IMR-90 (cell line): ENCODE measurements around the gene DDR1. TPM values are rescaled to one million over a fixed set of nuclear protein-coding genes. Genes with fewer than 3 reads are reported as not detected.

Experiments used
- ATAC-seq: fragments of 200-7000 bp; cut with Tn5 transposase; 2 replicates; pipeline ENCODE4 v1.9.1; 2020; ENCODE audit warnings: low read depth, mild to moderate bottlenecking, moderate library complexity
- BruUV-seq: library from RNA; stranded (reverse); fragments of 400-500 nt; replicated peaks from 2 replicates; lab custom pipeline; 2021; lab: Mats Ljungman, UMichigan
- CTCF ChIA-PET: fragments of 300-600 bp; formaldehyde crosslinking; extraction: SDS; loops from one replicate; lab custom pipeline; 2021; ENCODE audit warnings: antibody characterized with exemption; lab: Yijun Ruan, JAX
- POLR2A ChIA-PET: fragments of 300-600 bp; sonication (Branson Sonifier 250); formaldehyde crosslinking; loops from one replicate; lab custom pipeline; 2022; ENCODE audit warnings: antibody characterized with exemption; ENCODE audit not compliant: unreplicated experiment; lab: Charles Lee
- DNase-seq: peaks from one replicate; pipeline ENCODE4 v3.0.0; 2013
- H2AFZ ChIP-seq: replicated peaks from 2 replicates; pipeline ENCODE3; 2013; ENCODE audit warnings: low read length, mild to moderate bottlenecking; ENCODE audit not compliant: poor library complexity
- H2AK5ac ChIP-seq: 2 replicates; pipeline ENCODE4 v1.6.1; 2013; ENCODE audit warnings: low read depth, low read length, inconsistent platforms
- H2AK9ac ChIP-seq: replicated peaks from 2 replicates; pipeline ENCODE3; 2013; ENCODE audit warnings: mild to moderate bottlenecking, low read depth, low read length, moderate library complexity; ENCODE audit not compliant: poor library complexity
- H2BK120ac ChIP-seq: 2 replicates; pipeline ENCODE4 v1.6.1; 2013; ENCODE audit warnings: low read depth, low read length, inconsistent platforms
- H2BK15ac ChIP-seq: 3 replicates; pipeline ENCODE4 v1.6.1; 2013; ENCODE audit warnings: low read depth, low read length, inconsistent platforms
- H2BK20ac ChIP-seq: 2 replicates; pipeline ENCODE4 v1.6.1; 2013; ENCODE audit warnings: low read depth, mild to moderate bottlenecking, inconsistent platforms, low read length, moderate library complexity
- H2BK5ac ChIP-seq: 2 replicates; pipeline ENCODE4 v1.6.1; 2013; ENCODE audit warnings: mild to moderate bottlenecking, low read depth, low read length, inconsistent platforms; ENCODE audit not compliant: poor library complexity, severe bottlenecking
- H3K14ac ChIP-seq: replicated peaks from 2 replicates; pipeline ENCODE4 v1.6.1; 2013; ENCODE audit warnings: low read depth, low read length, inconsistent platforms
- H3K18ac ChIP-seq: 2 replicates; pipeline ENCODE4 v1.6.1; 2013; ENCODE audit warnings: low read depth, low read length, control low read depth
- H3K23ac ChIP-seq: 2 replicates; pipeline ENCODE4 v1.6.1; 2013; ENCODE audit warnings: low read depth, low read length, inconsistent platforms
- H3K27ac ChIP-seq: 2 replicates; pipeline ENCODE4 v1.5.1; 2013; ENCODE audit warnings: mild to moderate bottlenecking, control low read depth, low read length; ENCODE audit not compliant: insufficient read depth
- H3K27me3 ChIP-seq: 2 replicates; pipeline ENCODE4 v1.6.1; 2013; ENCODE audit warnings: low read length; ENCODE audit not compliant: control insufficient read depth, insufficient read depth
- H3K36me3 ChIP-seq: 2 replicates; pipeline ENCODE4 v1.6.1; 2013; ENCODE audit warnings: low read length, mixed read lengths; ENCODE audit not compliant: control insufficient read depth, insufficient read depth
- H3K4ac ChIP-seq: 2 replicates; pipeline ENCODE4 v1.6.1; 2013; ENCODE audit warnings: low read depth, low read length, inconsistent platforms
- H3K4me1 ChIP-seq: 2 replicates; pipeline ENCODE4 v1.6.1; 2013; ENCODE audit warnings: low read length, mixed read lengths; ENCODE audit not compliant: control insufficient read depth, insufficient read depth
- H3K4me2 ChIP-seq: 2 replicates; pipeline ENCODE4 v1.6.1; 2013; ENCODE audit warnings: low read depth, mild to moderate bottlenecking, control low read depth, low read length, moderate library complexity
- H3K4me3 ChIP-seq: 2 replicates; pipeline ENCODE4 v1.5.1; 2013; ENCODE audit warnings: low read depth, mild to moderate bottlenecking, control low read depth, low read length, moderate library complexity; ENCODE audit not compliant: insufficient read depth
- H3K56ac ChIP-seq: 2 replicates; pipeline ENCODE4 v1.6.1; 2013; ENCODE audit warnings: low read length, inconsistent platforms; ENCODE audit not compliant: insufficient read depth; ENCODE audit errors: extremely low read depth
- H3K79me1 ChIP-seq, 2 experiments: 2 replicates each; pipeline ENCODE4 v1.6.1; 2013; ENCODE audit warnings: low read length in 2 of 2, inconsistent platforms in 1 of 2, low read depth in 1 of 2
- H3K9ac ChIP-seq: 2 replicates; pipeline ENCODE4 v1.6.1; 2013; ENCODE audit warnings: low read depth, low read length, control low read depth
- H3K9me1 ChIP-seq: 2 replicates; pipeline ENCODE4 v1.6.1; 2013; ENCODE audit warnings: low read length, inconsistent platforms; ENCODE audit not compliant: insufficient read depth
- H3K9me3 ChIP-seq: 2 replicates; pipeline ENCODE4 v1.6.1; 2013; ENCODE audit warnings: low read length; ENCODE audit not compliant: control insufficient read depth, insufficient read depth
- H4K20me1 ChIP-seq: 2 replicates; pipeline ENCODE4 v1.6.1; 2013; ENCODE audit warnings: low read length, inconsistent platforms; ENCODE audit not compliant: insufficient read depth
- H4K5ac ChIP-seq: 2 replicates; pipeline ENCODE4 v1.6.1; 2013; ENCODE audit warnings: mild to moderate bottlenecking, low read depth, low read length, control low read depth
- H4K8ac ChIP-seq, 2 experiments: 2 replicates each; pipeline ENCODE4 v1.6.1; 2013; ENCODE audit warnings: low read depth in 2 of 2, low read length in 2 of 2, control low read depth in 1 of 2, inconsistent platforms in 1 of 2
- H4K91ac ChIP-seq: 2 replicates; pipeline ENCODE4 v1.6.1; 2013; ENCODE audit warnings: low read depth, low read length, inconsistent platforms; ENCODE audit not compliant: insufficient read depth
- BHLHE40 ChIP-seq: fragments of 150-350 bp; IDR thresholded peaks from 2 replicates; pipeline ENCODE4 v1.6.1; 2016; ENCODE audit warnings: mild to moderate bottlenecking, low read depth, low read length
- CEBPB ChIP-seq: IDR thresholded peaks from 2 replicates; pipeline ENCODE4 v1.6.1; 2012; ENCODE audit warnings: low read depth, low read length, improper control_type of control experiment
- CHD1 ChIP-seq: IDR thresholded peaks from 2 replicates; pipeline ENCODE4 v1.6.1; 2012; ENCODE audit warnings: low read depth, low read length, improper control_type of control experiment
- CTCF ChIP-seq: conservative IDR thresholded peaks from 2 replicates; pipeline ENCODE4 v1.5.1; 2012; ENCODE audit warnings: mild to moderate bottlenecking, low read depth, low read length, improper control_type of control experiment
- ELK1 ChIP-seq: fragments of 150-350 bp; IDR thresholded peaks from 2 replicates; pipeline ENCODE4 v1.6.1; 2016; ENCODE audit warnings: low read depth, mild to moderate bottlenecking, low read length, moderate library complexity, borderline replicate concordance
- FOS ChIP-seq: fragments of 150-350 bp; IDR thresholded peaks from 2 replicates; pipeline ENCODE4 v1.6.1; 2016; ENCODE audit warnings: low read depth, low read length
- MAFK ChIP-seq: IDR thresholded peaks from 2 replicates; pipeline ENCODE4 v1.6.1; 2012; ENCODE audit warnings: low read depth, low read length, improper control_type of control experiment
- MAZ ChIP-seq: IDR thresholded peaks from 2 replicates; pipeline ENCODE4 v1.6.1; 2012; ENCODE audit warnings: low read depth, mild to moderate bottlenecking, low read length, improper control_type of control experiment, moderate library complexity, borderline replicate concordance
- MXI1 ChIP-seq: IDR thresholded peaks from 2 replicates; pipeline ENCODE4 v1.6.1; 2012; ENCODE audit warnings: low read depth, mild to moderate bottlenecking, low read length, moderate library complexity, borderline replicate concordance
- NFE2L2 ChIP-seq: fragments of 150-350 bp; IDR thresholded peaks from 2 replicates; pipeline ENCODE4 v1.6.1; 2016; ENCODE audit warnings: low read depth, mild to moderate bottlenecking, low read length
- POLR2A ChIP-seq: IDR thresholded peaks from 2 replicates; pipeline ENCODE4 v1.6.1; 2012; ENCODE audit warnings: mild to moderate bottlenecking, low read depth, low read length
- RAD21 ChIP-seq: IDR thresholded peaks from 2 replicates; pipeline ENCODE4 v1.6.1; 2012; ENCODE audit warnings: low read length, improper control_type of control experiment
- RCOR1 ChIP-seq: IDR thresholded peaks from 2 replicates; pipeline ENCODE4 v1.6.1; 2012; ENCODE audit warnings: mild to moderate bottlenecking, low read length, improper control_type of control experiment; ENCODE audit not compliant: insufficient replicate concordance
- RFX5 ChIP-seq: IDR thresholded peaks from 2 replicates; pipeline ENCODE4 v1.8.0; 2012; ENCODE audit warnings: low read depth, mild to moderate bottlenecking, low read length, moderate library complexity
- SMC3 ChIP-seq: fragments of 150-350 bp; IDR thresholded peaks from 2 replicates; pipeline ENCODE4 v1.6.1; 2016; ENCODE audit warnings: low read depth, mild to moderate bottlenecking, antibody characterized with exemption, low read length, moderate library complexity
- USF2 ChIP-seq: fragments of 150-350 bp; IDR thresholded peaks from 2 replicates; pipeline ENCODE4 v1.6.1; 2017; ENCODE audit warnings: mild to moderate bottlenecking, antibody characterized with exemption, low read length, low read depth
- WGBS, 2 experiments: methylation state at CpG; one replicate each; pipeline versions ENCODE4 v1.1.5 to v1.1.7; 2013; ENCODE audit warnings: missing lambda C conversion rate in 2 of 2; ENCODE audit not compliant: insufficient read length in 1 of 2; ENCODE audit errors: extremely low coverage in 2 of 2; 5-methylcytosine and 5-hydroxymethylcytosine counted together
- dilution Hi-C: fragments of 300-500 bp; cut with HindIII; formaldehyde crosslinking; loops from one replicate; pipeline ENCODE4 v1.14.3; 2018; ENCODE audit warnings: low sequenced_read_pairs; ENCODE audit not compliant: unreplicated experiment
- in situ Hi-C: fragments of 300-500 bp; cut with MboI; formaldehyde crosslinking; loops from 3 replicates; pipeline ENCODE4 v1.14.3; 2019; ENCODE audit warnings: low sequenced_read_pairs, inconsistent platforms, mixed read lengths
- intact Hi-C: fragments of 100-400 bp; cut with micrococcal nuclease; formaldehyde crosslinking; loops from 2 replicates; pipeline ENCODE4 v1.10.0; 2022
- polyA plus RNA-seq, 3 experiments: library from polyadenylated mRNA; depleted of rRNA; stranded (reverse); fragments of >200 nt; gene quantifications; 2 replicates each; pipeline ENCODE4 v1.2.3, GENCODE V29; 2012; ENCODE audit warnings: low replicate concordance in 1 of 3
- total RNA-seq: library from RNA; depleted of rRNA; stranded (reverse); fragments of >200 nt; gene quantifications from 2 replicates; pipeline ENCODE4 v1.2.3, GENCODE V29; 2012

DDR1 gene
- total and polyA plus RNA-seq, 2 of the 4 experiments (the other 2 are of a cell fraction), result 5.6 to 19.6 TPM

GRCh38 chr6:30895343-30895742 is 11.0 kb downstream of the DDR1 start:
- dilution Hi-C loops, result no loop called here
- no TSS peak for BruUV-seq
- CTCF ChIA-PET, result interaction anchor here (0.6 to 0.9 kb wide), 3 partner anchors 10 to 187 kb away, joined by 3 to 4 read pairs (median 3); no protein-coding TSS in a partner anchor

More at GRCh38 chr6:30895343-30895742, 11.0 kb downstream of the DDR1 start:
- Histone ChIP-seq H3K79me1 (peaks cover 0 to 10% of the 10 kb centered on the region in 2 experiments; a peak in 2 of 4 replicates), H4K8ac (no peak overlapping the region), H3K9me1 (no peaks in the 10 kb centered on the region), H4K20me1 (no peaks in the 10 kb centered on the region; the same call in 1 of the 2 replicates), H3K18ac (no peak overlapping the region), H4K91ac (no peak overlapping the region), H3K36me3 (peaks cover 71% of the 10 kb centered on the region), H3K23ac (no peak overlapping the region), H3K4me3 (no peak overlapping the region), H3K56ac (no peak overlapping the region), H3K27me3 (no peaks in the 10 kb centered on the region), H4K5ac (no peak overlapping the region), H2BK120ac (no peak overlapping the region), H3K14ac (no peak overlapping the region), H2AK5ac (no peak overlapping the region), H3K27ac (no peak overlapping the region), H2AFZ (no peak overlapping the region), H3K9ac (no peak overlapping the region), H2BK5ac (no peak overlapping the region), H3K4ac (no peak overlapping the region), H3K4me2 (no peak overlapping the region), H3K9me3 (no peaks in the 10 kb centered on the region), H2BK20ac (no peak overlapping the region), H2BK15ac (no peak overlapping the region), H3K4me1 (no peaks in the 10 kb centered on the region), H2AK9ac (no peak overlapping the region)
- ATAC-seq (no peak), DNase-seq (no peak)
- in situ Hi-C loops, result no loop called here
- POLR2A ChIA-PET, result interaction anchor here (0.6 kb wide), 1 partner anchor 13 kb away, joined by 3 read pairs; no protein-coding TSS in a partner anchor
- TF ChIP-seq CEBPB, result no peak
- no peak for TF ChIP-seq RAD21
- no peak for TF ChIP-seq NFE2L2
- TF ChIP-seq USF2, result no peak
- no peak for TF ChIP-seq POLR2A
- TF ChIP-seq BHLHE40, result no peak
- TF ChIP-seq CTCF, result no peak
- no peak for TF ChIP-seq RFX5
- TF ChIP-seq MXI1, result no peak
- no peak for TF ChIP-seq RCOR1
- no peak for TF ChIP-seq CHD1
- no peak for TF ChIP-seq SMC3
- no peak for TF ChIP-seq MAFK
- TF ChIP-seq FOS, result no peak
- TF ChIP-seq ELK1, result no peak
- TF ChIP-seq MAZ, result no peak
- 82% methylated on average over 9 of the region's 10 CpGs; no CpG with 5 or more reads in 1 of the 2 experiments for WGBS, 2 experiments
- intact Hi-C loops, result no loop called here
